Measurements from ENCODE around the gene CEP68.

Gene CEP68

GRCh38 chr2:65021709-65022108 lies 34.5 kb upstream of the CEP68 start:
- H3K4me1 ChIP-seq (ENCODE audit: control insufficient read depth in 1 of 2, insufficient read depth in 2 of 2, low read length in 2 of 2): no peaks in the 10 kb centered on the region
- no peak overlapping the region for H3K27ac ChIP-seq (ENCODE audit: low read depth, low read length)
- no peak overlapping the region for H3K4me3 ChIP-seq (ENCODE audit: low read depth in 1 of 2, low read length in 2 of 2)
- H3K36me3 ChIP-seq (ENCODE audit: control insufficient read depth in 1 of 2, insufficient read depth in 2 of 2, low read length in 2 of 2): peaks cover 20 to 54% of the 10 kb centered on the region in 2 donors
- H3K9me3 ChIP-seq (ENCODE audit: control insufficient read depth in 1 of 2, low read length in 2 of 2): no peaks in the 10 kb centered on the region
- H3K9ac ChIP-seq (ENCODE audit: low read depth in 1 of 2, low read length in 2 of 2): no peak overlapping the region
- H3K27me3 ChIP-seq (ENCODE audit: control insufficient read depth in 1 of 2, insufficient read depth in 2 of 2, low read length in 2 of 2): no peaks in the 10 kb centered on the region

GRCh38 chr2:65022189-65022588 lies 34.0 kb upstream of the CEP68 start:
- Histone ChIP-seq H3K36me3 (ENCODE audit: control insufficient read depth in 1 of 2, insufficient read depth in 2 of 2, low read length in 2 of 2) (peaks cover 20 to 54% of the 10 kb centered on the region in 2 donors), H3K9me3 (ENCODE audit: control insufficient read depth in 1 of 2, low read length in 2 of 2) (no peaks in the 10 kb centered on the region)

GRCh38 chr2:65023742-65024141 lies 32.5 kb upstream of the CEP68 start:
- H3K4me1 ChIP-seq (ENCODE audit: control insufficient read depth in 1 of 2, insufficient read depth in 2 of 2, low read length in 2 of 2): no peaks in the 10 kb centered on the region
- no peak overlapping the region for H3K9ac ChIP-seq (ENCODE audit: low read depth in 1 of 2, low read length in 2 of 2)
- no peaks in the 10 kb centered on the region for H3K27me3 ChIP-seq (ENCODE audit: control insufficient read depth in 1 of 2, insufficient read depth in 2 of 2, low read length in 2 of 2)
- no peak overlapping the region for H3K4me3 ChIP-seq (ENCODE audit: low read depth in 1 of 2, low read length in 2 of 2)
- H3K9me3 ChIP-seq (ENCODE audit: control insufficient read depth in 1 of 2, low read length in 2 of 2): no peaks in the 10 kb centered on the region
- no peak overlapping the region for H3K27ac ChIP-seq (ENCODE audit: low read depth, low read length)
- H3K36me3 ChIP-seq (ENCODE audit: control insufficient read depth in 1 of 2, insufficient read depth in 2 of 2, low read length in 2 of 2): peaks cover 12 to 41% of the 10 kb centered on the region in 2 donors

More at GRCh38 chr2:65022189-65022588, 34.0 kb upstream of the CEP68 start:
- H3K4me3 ChIP-seq (ENCODE audit: low read depth in 1 of 2, low read length in 2 of 2): no peak overlapping the region
- no peak overlapping the region for H3K27ac ChIP-seq (ENCODE audit: low read depth, low read length)
- no peaks in the 10 kb centered on the region for H3K4me1 ChIP-seq (ENCODE audit: control insufficient read depth in 1 of 2, insufficient read depth in 2 of 2, low read length in 2 of 2)
- H3K9ac ChIP-seq (ENCODE audit: low read depth in 1 of 2, low read length in 2 of 2): no peak overlapping the region
- no peaks in the 10 kb centered on the region for H3K27me3 ChIP-seq (ENCODE audit: control insufficient read depth in 1 of 2, insufficient read depth in 2 of 2, low read length in 2 of 2)

- Histone ChIP-seq H3K27ac (ENCODE audit: low read depth, low read length) (no peak overlapping the region), H3K9ac (ENCODE audit: low read depth in 1 of 2, low read length in 2 of 2) (no peak overlapping the region), H3K27me3 (ENCODE audit: control insufficient read depth in 1 of 2, insufficient read depth in 2 of 2, low read length in 2 of 2) (no peaks in the 10 kb centered on the region), H3K4me3 (ENCODE audit: low read depth in 1 of 2, low read length in 2 of 2) (no peak overlapping the region), H3K36me3 (ENCODE audit: control insufficient read depth in 1 of 2, insufficient read depth in 2 of 2, low read length in 2 of 2) (peaks cover 11 to 36% of the 10 kb centered on the region in 2 donors), H3K4me1 (ENCODE audit: control insufficient read depth in 1 of 2, insufficient read depth in 2 of 2, low read length in 2 of 2) (no peaks in the 10 kb centered on the region), H3K9me3 (ENCODE audit: control insufficient read depth in 1 of 2, low read length in 2 of 2) (no peaks in the 10 kb centered on the region)
Measured at GRCh38 chr2:65024149-65024829, 31.9 kb upstream of the CEP68 start.

- no peaks in the 10 kb centered on the region for H3K27me3 ChIP-seq (ENCODE audit: control insufficient read depth in 1 of 2, insufficient read depth in 2 of 2, low read length in 2 of 2)
- H3K9ac ChIP-seq (ENCODE audit: low read depth in 1 of 2, low read length in 2 of 2): no peak overlapping the region
- peaks cover 2 to 8% of the 10 kb centered on the region in 2 donors for H3K4me1 ChIP-seq (ENCODE audit: control insufficient read depth in 1 of 2, insufficient read depth in 2 of 2, low read length in 2 of 2)
- H3K36me3 ChIP-seq (ENCODE audit: control insufficient read depth in 1 of 2, insufficient read depth in 2 of 2, low read length in 2 of 2): peaks cover 11 to 26% of the 10 kb centered on the region in 2 donors
- H3K9me3 ChIP-seq (ENCODE audit: control insufficient read depth in 1 of 2, low read length in 2 of 2): no peaks in the 10 kb centered on the region
- no peak overlapping the region for H3K4me3 ChIP-seq (ENCODE audit: low read depth in 1 of 2, low read length in 2 of 2)
- H3K27ac ChIP-seq (ENCODE audit: low read depth, low read length): no peak overlapping the region
Measured at GRCh38 chr2:65025453-65026123, 30.6 kb upstream of the CEP68 start.

- Histone ChIP-seq H3K27me3 (ENCODE audit: control insufficient read depth in 1 of 2, insufficient read depth in 2 of 2, low read length in 2 of 2) (no peaks in the 10 kb centered on the region), H3K4me1 (ENCODE audit: control insufficient read depth in 1 of 2, insufficient read depth in 2 of 2, low read length in 2 of 2) (peaks cover 7 to 13% of the 10 kb centered on the region in 2 donors), H3K27ac (ENCODE audit: low read depth, low read length) (no peak overlapping the region), H3K9me3 (ENCODE audit: control insufficient read depth in 1 of 2, low read length in 2 of 2) (no peaks in the 10 kb centered on the region), H3K4me3 (ENCODE audit: low read depth in 1 of 2, low read length in 2 of 2) (no peak overlapping the region), H3K36me3 (ENCODE audit: control insufficient read depth in 1 of 2, insufficient read depth in 2 of 2, low read length in 2 of 2) (peaks cover 8 to 20% of the 10 kb centered on the region in 2 donors), H3K9ac (ENCODE audit: low read depth in 1 of 2, low read length in 2 of 2) (no peak overlapping the region)
Measured at GRCh38 chr2:65026154-65026553, 30.1 kb upstream of the CEP68 start.

GRCh38 chr2:65026704-65027464 lies 29.3 kb upstream of the CEP68 start:
- H3K9me3 ChIP-seq (ENCODE audit: control insufficient read depth in 1 of 2, low read length in 2 of 2): no peaks in the 10 kb centered on the region
- H3K27ac ChIP-seq (ENCODE audit: low read depth, low read length): no peak overlapping the region
- H3K36me3 ChIP-seq (ENCODE audit: control insufficient read depth in 1 of 2, insufficient read depth in 2 of 2, low read length in 2 of 2): peaks cover 1 to 13% of the 10 kb centered on the region in 2 donors
- H3K27me3 ChIP-seq (ENCODE audit: control insufficient read depth in 1 of 2, insufficient read depth in 2 of 2, low read length in 2 of 2): no peaks in the 10 kb centered on the region
- H3K9ac ChIP-seq (ENCODE audit: low read depth in 1 of 2, low read length in 2 of 2): no peak overlapping the region
- no peak overlapping the region for H3K4me3 ChIP-seq (ENCODE audit: low read depth in 1 of 2, low read length in 2 of 2)
- H3K4me1 ChIP-seq (ENCODE audit: control insufficient read depth in 1 of 2, insufficient read depth in 2 of 2, low read length in 2 of 2): peaks cover 14 to 19% of the 10 kb centered on the region in 2 donors

- no peak overlapping the region for H3K27ac ChIP-seq (ENCODE audit: low read depth, low read length)
- H3K9ac ChIP-seq (ENCODE audit: low read depth in 1 of 2, low read length in 2 of 2): no peak overlapping the region
- H3K27me3 ChIP-seq (ENCODE audit: control insufficient read depth in 1 of 2, insufficient read depth in 2 of 2, low read length in 2 of 2): no peaks in the 10 kb centered on the region
- H3K9me3 ChIP-seq (ENCODE audit: control insufficient read depth in 1 of 2, low read length in 2 of 2): no peaks in the 10 kb centered on the region
- H3K4me3 ChIP-seq (ENCODE audit: low read depth in 1 of 2, low read length in 2 of 2): no peak overlapping the region
- H3K36me3 ChIP-seq (ENCODE audit: control insufficient read depth in 1 of 2, insufficient read depth in 2 of 2, low read length in 2 of 2): peaks cover 0 to 5% of the 10 kb centered on the region in 2 donors
- H3K4me1 ChIP-seq (ENCODE audit: control insufficient read depth in 1 of 2, insufficient read depth in 2 of 2, low read length in 2 of 2): peaks cover 22 to 25% of the 10 kb centered on the region in 2 donors
Measured at GRCh38 chr2:65027616-65028244, 28.5 kb upstream of the CEP68 start.

- Histone ChIP-seq H3K36me3 (ENCODE audit: control insufficient read depth in 1 of 2, insufficient read depth in 2 of 2, low read length in 2 of 2) (no peaks in the 10 kb centered on the region), H3K9me3 (ENCODE audit: control insufficient read depth in 1 of 2, low read length in 2 of 2) (no peaks in the 10 kb centered on the region), H3K9ac (ENCODE audit: low read depth in 1 of 2, low read length in 2 of 2) (peak overlapping the region; percentile 51 to 55), H3K4me1 (ENCODE audit: control insufficient read depth in 1 of 2, insufficient read depth in 2 of 2, low read length in 2 of 2) (peaks cover 25 to 27% of the 10 kb centered on the region in 2 donors), H3K27me3 (ENCODE audit: control insufficient read depth in 1 of 2, insufficient read depth in 2 of 2, low read length in 2 of 2) (no peaks in the 10 kb centered on the region), H3K27ac (ENCODE audit: low read depth, low read length) (no peak overlapping the region), H3K4me3 (ENCODE audit: low read depth in 1 of 2, low read length in 2 of 2) (peak overlapping the region; percentile 57)
Measured at GRCh38 chr2:65030476-65031332, 25.5 kb upstream of the CEP68 start.
